CD4-positive, alpha-beta memory T cell (primary cell): ENCODE measurements around the gene ERBB4. TPM values are rescaled to one million over a fixed set of nuclear protein-coding genes. Genes with fewer than 3 reads are reported as not detected.

ENCODE experiments used
- CTCF ChIA-PET: fragments of 350-600 bp; sonication (Branson Sonifier 250); formaldehyde crosslinking; loops from one replicate; lab custom pipeline; 2021; ENCODE audit warnings: inconsistent platforms; ENCODE audit not compliant: partially characterized antibody; lab: Charles Lee
- POLR2A ChIA-PET: fragments of 350-600 bp; sonication (Branson Sonifier 250); formaldehyde crosslinking; loops from one replicate; lab custom pipeline; 2021; ENCODE audit not compliant: partially characterized antibody; lab: Charles Lee
- DNase-seq, 5 donors: peaks; one replicate each; pipeline versions ENCODE4 v3.0.0 to v3.0.0-alpha.2; 2020 to 2022; ENCODE audit warnings: mixed read lengths in 1 of 5
- H3K27ac ChIP-seq: one replicate; pipeline ENCODE4 v1.7.0; 2013; ENCODE audit warnings: low read depth, low read length
- H3K27me3 ChIP-seq: 2 replicates; pipeline ENCODE4 v1.7.0; 2013; ENCODE audit warnings: mild to moderate bottlenecking, low read length, moderate library complexity; ENCODE audit not compliant: insufficient read depth
- H3K36me3 ChIP-seq: 2 replicates; pipeline ENCODE4 v1.7.0; 2013; ENCODE audit warnings: mild to moderate bottlenecking, low read length, moderate library complexity; ENCODE audit not compliant: insufficient read depth
- H3K4me1 ChIP-seq: 2 replicates; pipeline ENCODE4 v1.7.0; 2013; ENCODE audit warnings: mild to moderate bottlenecking, low read length, moderate library complexity; ENCODE audit not compliant: insufficient read depth
- H3K4me3 ChIP-seq, 2 donors: one replicate each; pipeline ENCODE4 v1.7.0; 2013; ENCODE audit warnings: low read length in 2 of 2, mild to moderate bottlenecking in 1 of 2
- H3K9me3 ChIP-seq, 2 donors: one replicate each; pipeline ENCODE4 v1.7.0; 2013; ENCODE audit warnings: low read length in 2 of 2, control low read depth in 1 of 2; ENCODE audit not compliant: control insufficient read depth in 1 of 2
- H3K27ac Mint-ChIP-seq, 7 donors: one replicate each; pipeline ENCODE4 v1.8.0; 2020 to 2021; ENCODE audit warnings: mixed read lengths in 7 of 7, mild to moderate bottlenecking in 6 of 7, inconsistent platforms in 3 of 7, moderate library complexity in 3 of 7
- H3K27me3 Mint-ChIP-seq, 2 donors: one replicate each; pipeline ENCODE4 v1.8.0; 2020 to 2021; ENCODE audit warnings: mixed read lengths in 2 of 2
- H3K36me3 Mint-ChIP-seq, 2 donors: one replicate each; pipeline ENCODE4 v1.8.0; 2020 to 2021; ENCODE audit warnings: mixed read lengths in 2 of 2, inconsistent platforms in 1 of 2, mild to moderate bottlenecking in 1 of 2
- H3K4me1 Mint-ChIP-seq, 4 donors: one replicate each; pipeline ENCODE4 v1.8.0; 2020 to 2021; ENCODE audit warnings: mixed read lengths in 4 of 4, mild to moderate bottlenecking in 1 of 4
- H3K4me3 Mint-ChIP-seq, 8 donors: one replicate each; pipeline ENCODE4 v1.8.0; 2020 to 2021; ENCODE audit warnings: mixed read lengths in 8 of 8, mild to moderate bottlenecking in 7 of 8, moderate library complexity in 6 of 8, inconsistent platforms in 3 of 8
- H3K9me3 Mint-ChIP-seq, 8 donors: one replicate each; pipeline ENCODE4 v1.8.0; 2020 to 2021; ENCODE audit warnings: mixed read lengths in 8 of 8, mild to moderate bottlenecking in 5 of 8, inconsistent platforms in 3 of 8, moderate library complexity in 1 of 8
- intact Hi-C: fragments of 100-400 bp; cut with micrococcal nuclease; formaldehyde crosslinking; loops from one replicate; pipeline ENCODE4 v1.15.1; 2023
- polyA plus RNA-seq, 2 donors: library from polyadenylated mRNA; unstranded; fragments of 300-500 nt; fragmentation: Illumina TruSeq; gene quantifications; one replicate each; pipeline ENCODE4 v1.2.3, GENCODE V29; 2021
- total RNA-seq, 2 experiments: library from RNA; stranded (reverse); gene quantifications; one replicate each; pipeline ENCODE4 v1.2.3, GENCODE V29; 2021

Gene ERBB4
- total and polyA plus RNA-seq, 4 experiments from 2014 or later: not detected

GRCh38 chr2:211875488-211875887 lies 663.1 kb downstream of the ERBB4 start:
- H3K4me1 Mint-ChIP-seq: no peaks in the 10 kb centered on the region
- Histone ChIP-seq H3K4me3 (no peak overlapping the region), H3K4me1 (no peaks in the 10 kb centered on the region), H3K36me3 (no peaks in the 10 kb centered on the region), H3K9me3 (no peaks in the 10 kb centered on the region), H3K27ac (no peak overlapping the region), H3K27me3 (no peaks in the 10 kb centered on the region)
- no peaks in the 10 kb centered on the region for H3K36me3 Mint-ChIP-seq
- no peaks in the 10 kb centered on the region for H3K27me3 Mint-ChIP-seq
- H3K4me3 Mint-ChIP-seq: no peak overlapping the region
- intact Hi-C loops: no loop called here
- no peak for DNase-seq
- ChIA-PET POLR2A (no interaction called here), CTCF (no interaction called here)
- peaks cover 0 to 3% (median 0%) of the 10 kb centered on the region in 8 donors for H3K9me3 Mint-ChIP-seq
- no peak overlapping the region for H3K27ac Mint-ChIP-seq

GRCh38 chr2:211868996-211869533 lies 669.5 kb downstream of the ERBB4 start:
- Histone ChIP-seq H3K4me1 (no peaks in the 10 kb centered on the region), H3K4me3 (no peak overlapping the region), H3K36me3 (no peaks in the 10 kb centered on the region), H3K27ac (no peak overlapping the region), H3K9me3 (no peaks in the 10 kb centered on the region), H3K27me3 (no peaks in the 10 kb centered on the region)
- DNase-seq: no peak
- ChIA-PET POLR2A (no interaction called here), CTCF (no interaction called here)
- no peaks in the 10 kb centered on the region for H3K36me3 Mint-ChIP-seq
- H3K9me3 Mint-ChIP-seq: peaks cover 0 to 6% (median 0%) of the 10 kb centered on the region in 8 donors
- no peak overlapping the region for H3K4me3 Mint-ChIP-seq
- no peaks in the 10 kb centered on the region for H3K27me3 Mint-ChIP-seq
- intact Hi-C loops: no loop called here
- H3K4me1 Mint-ChIP-seq: no peaks in the 10 kb centered on the region
- H3K27ac Mint-ChIP-seq: no peak overlapping the region

GRCh38 chr2:211867845-211868451 lies 670.7 kb downstream of the ERBB4 start:
- no peaks in the 10 kb centered on the region for H3K27me3 ChIP-seq
- no peaks in the 10 kb centered on the region for H3K4me1 ChIP-seq
- ChIA-PET CTCF (no interaction called here), POLR2A (no interaction called here)
- H3K27ac ChIP-seq: no peak overlapping the region
- Mint-ChIP-seq H3K27ac (no peak overlapping the region), H3K4me1 (no peaks in the 10 kb centered on the region), H3K9me3 (peaks cover 0 to 7% (median 1%) of the 10 kb centered on the region in 8 donors), H3K27me3 (no peaks in the 10 kb centered on the region), H3K36me3 (no peaks in the 10 kb centered on the region), H3K4me3 (no peak overlapping the region)
- no peak for DNase-seq
- intact Hi-C loops: no loop called here
- H3K9me3 ChIP-seq: no peaks in the 10 kb centered on the region
- no peak overlapping the region for H3K4me3 ChIP-seq
- no peaks in the 10 kb centered on the region for H3K36me3 ChIP-seq

GRCh38 chr2:211864328-211864727 lies 674.3 kb downstream of the ERBB4 start:
- Histone ChIP-seq H3K4me3 (no peak overlapping the region), H3K9me3 (no peaks in the 10 kb centered on the region), H3K36me3 (no peaks in the 10 kb centered on the region), H3K27me3 (no peaks in the 10 kb centered on the region), H3K27ac (no peak overlapping the region), H3K4me1 (no peaks in the 10 kb centered on the region)
- intact Hi-C loops: no loop called here
- DNase-seq: no peak
- Mint-ChIP-seq H3K27ac (no peak overlapping the region), H3K4me3 (no peak overlapping the region), H3K4me1 (no peaks in the 10 kb centered on the region), H3K27me3 (no peaks in the 10 kb centered on the region), H3K36me3 (no peaks in the 10 kb centered on the region), H3K9me3 (peaks cover 0 to 10% (median 1%) of the 10 kb centered on the region in 8 donors)
- ChIA-PET POLR2A (no interaction called here), CTCF (no interaction called here)

GRCh38 chr2:211860224-211860623 lies 678.4 kb downstream of the ERBB4 start:
- no peak overlapping the region for H3K27ac ChIP-seq
- no peaks in the 10 kb centered on the region for H3K4me1 ChIP-seq
- no peaks in the 10 kb centered on the region for H3K27me3 ChIP-seq
- Mint-ChIP-seq H3K27me3 (no peaks in the 10 kb centered on the region), H3K4me1 (no peaks in the 10 kb centered on the region), H3K27ac (no peak overlapping the region), H3K36me3 (no peaks in the 10 kb centered on the region), H3K9me3 (peaks cover 0 to 10% (median 3%) of the 10 kb centered on the region in 8 donors), H3K4me3 (no peak overlapping the region)
- POLR2A ChIA-PET: no interaction called here
- no peaks in the 10 kb centered on the region for H3K9me3 ChIP-seq
- H3K36me3 ChIP-seq: no peaks in the 10 kb centered on the region
- no peak for DNase-seq
- intact Hi-C loops: no loop called here
- CTCF ChIA-PET: no interaction called here
- H3K4me3 ChIP-seq: no peak overlapping the region

- no peaks in the 10 kb centered on the region for H3K27me3 ChIP-seq
- H3K36me3 ChIP-seq: no peaks in the 10 kb centered on the region
- no peak for DNase-seq
- ChIA-PET POLR2A (no interaction called here), CTCF (no interaction called here)
- H3K4me3 ChIP-seq: no peak overlapping the region
- H3K27ac ChIP-seq: no peak overlapping the region
- Mint-ChIP-seq H3K27ac (no peak overlapping the region), H3K4me1 (no peaks in the 10 kb centered on the region), H3K27me3 (no peaks in the 10 kb centered on the region), H3K36me3 (no peaks in the 10 kb centered on the region), H3K4me3 (no peak overlapping the region), H3K9me3 (peaks cover 0 to 11% (median 3%) of the 10 kb centered on the region in 8 donors)
- H3K4me1 ChIP-seq: no peaks in the 10 kb centered on the region
- H3K9me3 ChIP-seq: no peaks in the 10 kb centered on the region
- intact Hi-C loops: no loop called here
Measured at GRCh38 chr2:211854832-211855231, 683.8 kb downstream of the ERBB4 start.

GRCh38 chr2:211846714-211847113 lies 691.9 kb downstream of the ERBB4 start:
- POLR2A ChIA-PET: no interaction called here
- H3K4me1 ChIP-seq: no peaks in the 10 kb centered on the region
- no peak overlapping the region for H3K27ac ChIP-seq
- CTCF ChIA-PET: no interaction called here
- no peaks in the 10 kb centered on the region for H3K9me3 ChIP-seq
- no peak overlapping the region for H3K4me3 ChIP-seq
- no peak overlapping the region for H3K27ac Mint-ChIP-seq
- no peak overlapping the region for H3K4me3 Mint-ChIP-seq
- no peaks in the 10 kb centered on the region for H3K36me3 ChIP-seq
- intact Hi-C loops: no loop called here
- H3K4me1 Mint-ChIP-seq: no peaks in the 10 kb centered on the region
- no peaks in the 10 kb centered on the region for H3K27me3 Mint-ChIP-seq
- H3K36me3 Mint-ChIP-seq: no peaks in the 10 kb centered on the region
- H3K27me3 ChIP-seq: no peaks in the 10 kb centered on the region
- H3K9me3 Mint-ChIP-seq: peaks cover 0 to 6% (median 0%) of the 10 kb centered on the region in 8 donors
- no peak for DNase-seq
